OCI-LY3 (cell line): ENCODE data around the gene PLCB1.

Experiments
- CTCF ChIP-seq: fragments of 200-600, 300-600 bp; sonication (generic); IDR thresholded peaks from 2 replicates; pipeline ENCODE4 v1.5.1; 2014; ENCODE audit warnings: antibody characterized with exemption, low read length, low read depth
- EZH2phosphoT487 ChIP-seq: fragments of 200-600 bp; shearing (Covaris generic); IDR thresholded peaks from 2 replicates; pipeline ENCODE4 v1.6.1; 2018; ENCODE audit warnings: antibody characterized with exemption, mixed run types, low read depth

DNA sequence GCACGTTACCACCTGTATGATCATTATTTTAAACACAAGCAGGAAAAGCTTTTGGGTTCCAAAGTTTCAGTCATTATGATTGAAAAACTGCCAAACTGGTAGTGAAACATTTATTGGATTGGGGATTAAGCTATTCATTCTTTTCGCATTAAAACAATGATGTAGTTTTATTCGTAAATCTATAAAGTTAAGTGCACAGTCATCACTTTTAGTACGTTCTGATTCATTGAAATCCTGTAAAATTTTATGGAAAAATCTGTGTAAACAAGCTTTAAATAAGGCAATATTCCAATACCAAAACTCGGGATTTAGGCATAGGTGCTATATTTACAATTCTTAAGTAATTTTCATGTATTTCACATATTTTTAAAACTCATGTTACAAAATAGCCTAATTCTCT, 379.9 kb downstream of the PLCB1 start:
- TF ChIP-seq CTCF (no peak), EZH2phosphoT487 (no peak)
